Measurements from ENCODE around the gene NTN1. TPM values are rescaled to one million over a fixed set of nuclear protein-coding genes. Genes with fewer than 3 reads are reported as not detected.

NTN1 gene
- total and polyA plus RNA-seq, 2 of the 4 experiments (the other 2 are of a cell fraction): under 0.01 to 0.07 TPM

DNA sequence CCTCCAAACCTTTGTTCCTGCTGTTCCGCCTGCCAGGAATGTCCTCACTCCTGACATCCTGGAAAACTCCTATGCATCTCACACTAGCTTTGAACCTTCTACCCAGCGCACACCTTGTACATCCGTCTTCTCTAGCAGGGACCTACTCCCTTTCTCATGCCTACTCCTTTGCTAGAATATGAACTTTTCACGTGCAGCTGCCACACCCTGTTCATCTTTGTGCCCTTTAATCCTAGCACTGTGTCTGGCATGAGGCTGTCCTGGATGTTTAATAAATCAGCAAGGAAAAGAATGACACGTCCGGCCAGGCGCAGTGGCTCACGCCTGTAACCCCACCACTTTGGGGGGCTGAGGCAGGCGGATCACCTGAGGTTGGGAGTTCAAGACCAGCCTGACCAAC is 111.0 kb downstream of the NTN1 start:
- ATAC-seq (ENCODE audit: low read depth): no peak
- no peak for DNase-seq
- Histone ChIP-seq H3K4me1 (ENCODE audit: control insufficient read depth, insufficient read depth, low read length) (no peaks in the 10 kb centered on the region), H3K14ac (replicated peaks; ENCODE audit: low read depth, low read length) (no peak overlapping the region), H4K5ac (ENCODE audit: low read depth, low read length) (no peak overlapping the region), H4K8ac (ENCODE audit: low read depth in 2 of 2, low read length in 2 of 2) (no peak overlapping the region), H3K79me1 (ENCODE audit: low read depth in 1 of 2, low read length in 2 of 2) (no peaks in the 10 kb centered on the region), H3K23ac (ENCODE audit: low read depth, low read length) (no peak overlapping the region), H2AK9ac (replicated peaks; ENCODE audit: low read depth, low read length, poor library complexity) (peak overlapping the region; percentile 42), H2BK5ac (ENCODE audit: low read depth, low read length, poor library complexity, severe bottlenecking) (no peak overlapping the region), H4K91ac (ENCODE audit: insufficient read depth, low read depth, low read length) (no peak overlapping the region), H3K27me3 (ENCODE audit: control insufficient read depth, insufficient read depth, low read length) (no peaks in the 10 kb centered on the region), H3K4ac (ENCODE audit: low read depth, low read length) (no peak overlapping the region), H3K9ac (ENCODE audit: low read depth, low read length) (no peak overlapping the region), H2BK20ac (ENCODE audit: low read depth, low read length) (no peak overlapping the region), H3K27ac (ENCODE audit: insufficient read depth, low read length) (no peak overlapping the region), H3K9me1 (ENCODE audit: insufficient read depth, low read length) (no peaks in the 10 kb centered on the region), H2BK120ac (ENCODE audit: low read depth, low read length) (no peak overlapping the region), H3K4me3 (ENCODE audit: insufficient read depth, low read depth, low read length) (no peak overlapping the region), H3K56ac (ENCODE audit: extremely low read depth, insufficient read depth, low read length) (no peak overlapping the region), H2AFZ (replicated peaks; ENCODE audit: low read length, poor library complexity) (no peak overlapping the region), H2BK15ac (ENCODE audit: low read depth, low read length) (no peak overlapping the region), H4K20me1 (ENCODE audit: insufficient read depth, low read length) (no peaks in the 10 kb centered on the region), H3K9me3 (ENCODE audit: control insufficient read depth, insufficient read depth, low read length) (no peaks in the 10 kb centered on the region), H2AK5ac (ENCODE audit: low read depth, low read length) (no peak overlapping the region), H3K18ac (ENCODE audit: low read depth, low read length) (no peak overlapping the region), H3K4me2 (ENCODE audit: low read depth, low read length) (no peak overlapping the region), H3K36me3 (ENCODE audit: control insufficient read depth, insufficient read depth, low read length) (no peaks in the 10 kb centered on the region)
- WGBS, 2 experiments (ENCODE audit: extremely low coverage in 2 of 2, insufficient read length in 1 of 2): 74% methylated on average over 7 of the region's 9 CpGs; no CpG with 5 or more reads in 1 of the 2 experiments
- ChIA-PET CTCF (no interaction called here), POLR2A (ENCODE audit: unreplicated experiment) (no interaction called here)
- no TSS peak for BruUV-seq (replicated peaks)
- dilution Hi-C loops (cut with HindIII; ENCODE audit: low sequenced_read_pairs, unreplicated experiment) (no loop called here), intact Hi-C loops (cut with micrococcal nuclease) (no loop called here), in situ Hi-C loops (cut with MboI; ENCODE audit: low sequenced_read_pairs) (no loop called here)
- TF ChIP-seq, protein P1, sequence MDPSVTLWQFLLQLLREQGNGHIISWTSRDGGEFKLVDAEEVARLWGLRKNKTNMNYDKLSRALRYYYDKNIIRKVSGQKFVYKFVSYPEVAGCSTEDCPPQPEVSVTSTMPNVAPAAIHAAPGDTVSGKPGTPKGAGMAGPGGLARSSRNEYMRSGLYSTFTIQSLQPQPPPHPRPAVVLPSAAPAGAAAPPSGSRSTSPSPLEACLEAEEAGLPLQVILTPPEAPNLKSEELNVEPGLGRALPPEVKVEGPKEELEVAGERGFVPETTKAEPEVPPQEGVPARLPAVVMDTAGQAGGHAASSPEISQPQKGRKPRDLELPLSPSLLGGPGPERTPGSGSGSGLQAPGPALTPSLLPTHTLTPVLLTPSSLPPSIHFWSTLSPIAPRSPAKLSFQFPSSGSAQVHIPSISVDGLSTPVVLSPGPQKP (IDR thresholded peaks at IDR 0.05; ENCODE audit: borderline replicate concordance, low read depth, low read length): no peak
- TF ChIP-seq FOS (IDR thresholded peaks at IDR 0.05; ENCODE audit: low read depth, low read length): no peak
- no peak for TF ChIP-seq RAD21 (IDR thresholded peaks at IDR 0.05; ENCODE audit: low read length)
- TF ChIP-seq BHLHE40 (IDR thresholded peaks at IDR 0.05; ENCODE audit: low read depth, low read length): no peak
- TF ChIP-seq, protein P2, sequence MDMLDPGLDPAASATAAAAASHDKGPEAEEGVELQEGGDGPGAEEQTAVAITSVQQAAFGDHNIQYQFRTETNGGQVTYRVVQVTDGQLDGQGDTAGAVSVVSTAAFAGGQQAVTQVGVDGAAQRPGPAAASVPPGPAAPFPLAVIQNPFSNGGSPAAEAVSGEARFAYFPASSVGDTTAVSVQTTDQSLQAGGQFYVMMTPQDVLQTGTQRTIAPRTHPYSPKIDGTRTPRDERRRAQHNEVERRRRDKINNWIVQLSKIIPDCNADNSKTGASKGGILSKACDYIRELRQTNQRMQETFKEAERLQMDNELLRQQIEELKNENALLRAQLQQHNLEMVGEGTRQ (IDR thresholded peaks at IDR 0.05; ENCODE audit: low read depth, low read length): no peak
- TF ChIP-seq RCOR1 (IDR thresholded peaks at IDR 0.05; ENCODE audit: insufficient replicate concordance, low read length): no peak
- no peak for TF ChIP-seq MAFK (IDR thresholded peaks at IDR 0.05; ENCODE audit: low read depth, low read length)
- no peak for TF ChIP-seq MXI1 (IDR thresholded peaks at IDR 0.05; ENCODE audit: borderline replicate concordance, low read depth, low read length)
- TF ChIP-seq, protein P3, sequence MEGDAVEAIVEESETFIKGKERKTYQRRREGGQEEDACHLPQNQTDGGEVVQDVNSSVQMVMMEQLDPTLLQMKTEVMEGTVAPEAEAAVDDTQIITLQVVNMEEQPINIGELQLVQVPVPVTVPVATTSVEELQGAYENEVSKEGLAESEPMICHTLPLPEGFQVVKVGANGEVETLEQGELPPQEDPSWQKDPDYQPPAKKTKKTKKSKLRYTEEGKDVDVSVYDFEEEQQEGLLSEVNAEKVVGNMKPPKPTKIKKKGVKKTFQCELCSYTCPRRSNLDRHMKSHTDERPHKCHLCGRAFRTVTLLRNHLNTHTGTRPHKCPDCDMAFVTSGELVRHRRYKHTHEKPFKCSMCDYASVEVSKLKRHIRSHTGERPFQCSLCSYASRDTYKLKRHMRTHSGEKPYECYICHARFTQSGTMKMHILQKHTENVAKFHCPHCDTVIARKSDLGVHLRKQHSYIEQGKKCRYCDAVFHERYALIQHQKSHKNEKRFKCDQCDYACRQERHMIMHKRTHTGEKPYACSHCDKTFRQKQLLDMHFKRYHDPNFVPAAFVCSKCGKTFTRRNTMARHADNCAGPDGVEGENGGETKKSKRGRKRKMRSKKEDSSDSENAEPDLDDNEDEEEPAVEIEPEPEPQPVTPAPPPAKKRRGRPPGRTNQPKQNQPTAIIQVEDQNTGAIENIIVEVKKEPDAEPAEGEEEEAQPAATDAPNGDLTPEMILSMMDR (conservative IDR thresholded peaks at IDR 0.05; ENCODE audit: low read depth, low read length): no peak
- TF ChIP-seq SMC3 (IDR thresholded peaks at IDR 0.05; ENCODE audit: low read depth, low read length): no peak
- TF ChIP-seq CEBPB (IDR thresholded peaks at IDR 0.05; ENCODE audit: low read depth, low read length): no peak
- TF ChIP-seq POLR2A (IDR thresholded peaks at IDR 0.05; ENCODE audit: low read depth, low read length): no peak
- TF ChIP-seq CHD1 (IDR thresholded peaks at IDR 0.05; ENCODE audit: low read depth, low read length): no peak
- TF ChIP-seq NFE2L2 (IDR thresholded peaks at IDR 0.05; ENCODE audit: low read depth, low read length): no peak
- TF ChIP-seq MAZ (IDR thresholded peaks at IDR 0.05; ENCODE audit: borderline replicate concordance, low read depth, low read length): no peak
- no peak for TF ChIP-seq RFX5 (IDR thresholded peaks at IDR 0.05; ENCODE audit: low read depth, low read length)
